RKO (cell line): ENCODE measurements around the gene ARHGAP22.

Experiments used
- DNase-seq: peaks from one replicate; pipeline ENCODE4 v3.0.0-alpha.2; 2016; ENCODE audit warnings: low spot score

Gene ARHGAP22

GRCh38 chr10:48418189-48418788, 186.6 kb downstream of the ARHGAP22 start:
- DNase-seq: no peak

GRCh38 chr10:48417374-48417773, 187.5 kb downstream of the ARHGAP22 start:
- no peak for DNase-seq

GRCh38 chr10:48416584-48417232, 188.2 kb downstream of the ARHGAP22 start:
- DNase-seq: no peak

- no peak for DNase-seq
Measured at GRCh38 chr10:48414778-48415177, 190.1 kb downstream of the ARHGAP22 start.

- no peak for DNase-seq
Measured at GRCh38 chr10:48414160-48414559, 190.7 kb downstream of the ARHGAP22 start.

- no peak for DNase-seq
Measured at GRCh38 chr10:48412933-48413332, 191.9 kb downstream of the ARHGAP22 start.

GRCh38 chr10:48412081-48412480, 192.8 kb downstream of the ARHGAP22 start:
- DNase-seq: no peak

- no peak for DNase-seq
Measured at GRCh38 chr10:48411510-48411909, 193.4 kb downstream of the ARHGAP22 start.

GRCh38 chr10:48410503-48410902, 194.4 kb downstream of the ARHGAP22 start:
- no peak for DNase-seq

- DNase-seq: no peak
Measured at GRCh38 chr10:48406658-48407057, 198.2 kb downstream of the ARHGAP22 start.

- peak; percentile 65 for DNase-seq
Measured at GRCh38 chr10:48406204-48406603, 198.7 kb downstream of the ARHGAP22 start.

GRCh38 chr10:48404646-48405045, 200.2 kb downstream of the ARHGAP22 start:
- no peak for DNase-seq

- DNase-seq: no peak
Measured at GRCh38 chr10:48400850-48401220, 204.0 kb downstream of the ARHGAP22 start.

GRCh38 chr10:48400129-48400849, 204.6 kb downstream of the ARHGAP22 start:
- DNase-seq: no peak

GRCh38 chr10:48399551-48399950, 205.3 kb downstream of the ARHGAP22 start:
- DNase-seq: no peak

GRCh38 chr10:48399056-48399541, 205.8 kb downstream of the ARHGAP22 start:
- DNase-seq: no peak

- no peak for DNase-seq
Measured at GRCh38 chr10:48398261-48398660, 206.6 kb downstream of the ARHGAP22 start.
